SU-DHL-6 (cell line): Measurements from ENCODE around the gene CACNA2D4.

Source experiments
- H2AFZ ChIP-seq: fragments of 200-600 bp; sonication (generic); 2 replicates; pipeline ENCODE4 v1.6.1; 2014; ENCODE audit warnings: low read depth, mild to moderate bottlenecking, moderate library complexity, mixed read lengths, antibody characterized with exemption, low read length; ENCODE audit not compliant: severe bottlenecking
- H3F3A ChIP-seq: fragments of 200-600 bp; shearing (Covaris generic); 2 replicates; pipeline ENCODE4 v1.6.0; 2016; ENCODE audit warnings: antibody characterized with exemption, mild to moderate bottlenecking; ENCODE audit not compliant: insufficient read depth
- H3K27ac ChIP-seq: fragments of 200-600 bp; sonication (generic); 2 replicates; pipeline ENCODE4 v1.5.1; 2016; ENCODE audit warnings: low read depth, mild to moderate bottlenecking, low read length, moderate library complexity, mixed read lengths
- H3K27me3 ChIP-seq: fragments of 200-600 bp; sonication (generic), shearing (Covaris generic); 2 replicates; pipeline ENCODE4 v1.6.0; 2014; ENCODE audit warnings: mild to moderate bottlenecking, low read length
- H3K36me3 ChIP-seq: fragments of 200-600 bp; sonication (generic); 2 replicates; pipeline ENCODE4 v1.6.1; 2014; ENCODE audit warnings: mild to moderate bottlenecking, low read length, mixed read lengths
- H3K4me2 ChIP-seq: fragments of 300-600, 200-600 bp; shearing (Covaris generic), sonication (generic); 2 replicates; pipeline ENCODE4 v1.6.0; 2014; ENCODE audit warnings: low read length, low read depth, mild to moderate bottlenecking; ENCODE audit not compliant: poor library complexity, severe bottlenecking
- H3K4me3 ChIP-seq: fragments of 200-600 bp; sonication (generic); 2 replicates; pipeline ENCODE4 v1.5.1; 2014; ENCODE audit warnings: antibody characterized with exemption, low read length, mild to moderate bottlenecking, mixed read lengths; ENCODE audit not compliant: insufficient read depth, poor library complexity, severe bottlenecking
- H3K79me2 ChIP-seq: fragments of 200-600 bp; sonication (generic); 2 replicates; pipeline ENCODE4 v1.6.1; 2014; ENCODE audit warnings: mild to moderate bottlenecking, low read length, moderate library complexity; ENCODE audit not compliant: insufficient read depth
- H3K9ac ChIP-seq: fragments of 200-600 bp; sonication (generic); 2 replicates; pipeline ENCODE4 v1.7.0; 2014; ENCODE audit warnings: mild to moderate bottlenecking, low read length
- H3K9me2 ChIP-seq: fragments of 200-600 bp; sonication (generic); replicated peaks from 2 replicates; pipeline ENCODE4 v1.6.1; 2014; ENCODE audit warnings: low read length; ENCODE audit not compliant: insufficient read depth
- H3K9me3 ChIP-seq: fragments of 200-600 bp; sonication (generic); 2 replicates; pipeline ENCODE4 v1.6.1; 2014; ENCODE audit warnings: low read length, mixed read lengths; ENCODE audit not compliant: insufficient read depth
- H4K20me1 ChIP-seq: fragments of 200-600 bp; sonication (generic); 2 replicates; pipeline ENCODE4 v1.6.1; 2014; ENCODE audit warnings: low read depth, mild to moderate bottlenecking, antibody characterized with exemption, low read length, moderate library complexity, mixed read lengths
- EZH2phosphoT487 ChIP-seq: fragments of 200-600 bp; sonication (generic), shearing (Covaris generic); conservative IDR thresholded peaks from 2 replicates; pipeline ENCODE4 v1.6.1; 2018; ENCODE audit warnings: mild to moderate bottlenecking, antibody characterized with exemption, low read length, moderate library complexity, mixed read lengths
- TF ChIP-seq, protein P1 (sequence below): fragments of 200-600 bp; sonication (generic); IDR thresholded peaks from one replicate; pipeline ENCODE4 v1.5.1; 2017; ENCODE audit warnings: antibody characterized with exemption, mild to moderate bottlenecking, low read length, moderate library complexity; ENCODE audit not compliant: insufficient read depth, poor library complexity, severe bottlenecking

Gene CACNA2D4

GRCh38 chr12:1906579-1906978, 11.9 kb downstream of the CACNA2D4 start:
- Histone ChIP-seq H3K4me3 (no peak overlapping the region), H3K27me3 (no peaks in the 10 kb centered on the region), H3K27ac (no peak overlapping the region), H3K4me2 (no peak overlapping the region), H3K9ac (no peak overlapping the region), H3K79me2 (no peaks in the 10 kb centered on the region), H3K36me3 (peaks cover 4% of the 10 kb centered on the region; the same call in 1 of the 2 replicates), H3K9me3 (peaks cover 7% of the 10 kb centered on the region; the same call in 1 of the 2 replicates), H3F3A (no peaks in the 10 kb centered on the region), H2AFZ (no peak overlapping the region), H3K9me2 (no peaks in the 10 kb centered on the region), H4K20me1 (no peaks in the 10 kb centered on the region)
- TF ChIP-seq EZH2phosphoT487 = no peak
- TF ChIP-seq, protein P1, sequence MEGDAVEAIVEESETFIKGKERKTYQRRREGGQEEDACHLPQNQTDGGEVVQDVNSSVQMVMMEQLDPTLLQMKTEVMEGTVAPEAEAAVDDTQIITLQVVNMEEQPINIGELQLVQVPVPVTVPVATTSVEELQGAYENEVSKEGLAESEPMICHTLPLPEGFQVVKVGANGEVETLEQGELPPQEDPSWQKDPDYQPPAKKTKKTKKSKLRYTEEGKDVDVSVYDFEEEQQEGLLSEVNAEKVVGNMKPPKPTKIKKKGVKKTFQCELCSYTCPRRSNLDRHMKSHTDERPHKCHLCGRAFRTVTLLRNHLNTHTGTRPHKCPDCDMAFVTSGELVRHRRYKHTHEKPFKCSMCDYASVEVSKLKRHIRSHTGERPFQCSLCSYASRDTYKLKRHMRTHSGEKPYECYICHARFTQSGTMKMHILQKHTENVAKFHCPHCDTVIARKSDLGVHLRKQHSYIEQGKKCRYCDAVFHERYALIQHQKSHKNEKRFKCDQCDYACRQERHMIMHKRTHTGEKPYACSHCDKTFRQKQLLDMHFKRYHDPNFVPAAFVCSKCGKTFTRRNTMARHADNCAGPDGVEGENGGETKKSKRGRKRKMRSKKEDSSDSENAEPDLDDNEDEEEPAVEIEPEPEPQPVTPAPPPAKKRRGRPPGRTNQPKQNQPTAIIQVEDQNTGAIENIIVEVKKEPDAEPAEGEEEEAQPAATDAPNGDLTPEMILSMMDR = no peak

GRCh38 chr12:1904875-1905274, 13.6 kb downstream of the CACNA2D4 start:
- no peak overlapping the region for H3K27ac ChIP-seq
- H3K9ac ChIP-seq = no peak overlapping the region
- H3K4me2 ChIP-seq = no peak overlapping the region
- H3K9me3 ChIP-seq = peaks cover 7% of the 10 kb centered on the region; the same call in 1 of the 2 replicates
- H3K9me2 ChIP-seq = no peaks in the 10 kb centered on the region
- no peaks in the 10 kb centered on the region for H3K27me3 ChIP-seq
- no peaks in the 10 kb centered on the region for H3K79me2 ChIP-seq
- TF ChIP-seq EZH2phosphoT487 = no peak
- TF ChIP-seq, protein P1 = no peak
- no peaks in the 10 kb centered on the region for H3F3A ChIP-seq
- peaks cover 4% of the 10 kb centered on the region; the same call in 1 of the 2 replicates for H3K36me3 ChIP-seq
- H3K4me3 ChIP-seq = no peak overlapping the region
- no peaks in the 10 kb centered on the region for H4K20me1 ChIP-seq
- no peak overlapping the region for H2AFZ ChIP-seq

GRCh38 chr12:1896964-1897363, 21.5 kb downstream of the CACNA2D4 start:
- no peaks in the 10 kb centered on the region for H3K79me2 ChIP-seq
- no peaks in the 10 kb centered on the region for H3F3A ChIP-seq
- no peaks in the 10 kb centered on the region for H3K9me2 ChIP-seq
- H4K20me1 ChIP-seq = no peaks in the 10 kb centered on the region
- no peak overlapping the region for H3K4me3 ChIP-seq
- no peak overlapping the region for H3K9ac ChIP-seq
- H3K9me3 ChIP-seq = no peaks in the 10 kb centered on the region
- H3K27me3 ChIP-seq = no peaks in the 10 kb centered on the region
- TF ChIP-seq EZH2phosphoT487 = no peak
- TF ChIP-seq, protein P1 = no peak
- no peak overlapping the region for H3K27ac ChIP-seq
- H3K36me3 ChIP-seq = no peaks in the 10 kb centered on the region
- H2AFZ ChIP-seq = no peak overlapping the region
- H3K4me2 ChIP-seq = no peak overlapping the region
